Measurements from ENCODE around the gene XRCC3.

- TF ChIP-seq, protein P1, sequence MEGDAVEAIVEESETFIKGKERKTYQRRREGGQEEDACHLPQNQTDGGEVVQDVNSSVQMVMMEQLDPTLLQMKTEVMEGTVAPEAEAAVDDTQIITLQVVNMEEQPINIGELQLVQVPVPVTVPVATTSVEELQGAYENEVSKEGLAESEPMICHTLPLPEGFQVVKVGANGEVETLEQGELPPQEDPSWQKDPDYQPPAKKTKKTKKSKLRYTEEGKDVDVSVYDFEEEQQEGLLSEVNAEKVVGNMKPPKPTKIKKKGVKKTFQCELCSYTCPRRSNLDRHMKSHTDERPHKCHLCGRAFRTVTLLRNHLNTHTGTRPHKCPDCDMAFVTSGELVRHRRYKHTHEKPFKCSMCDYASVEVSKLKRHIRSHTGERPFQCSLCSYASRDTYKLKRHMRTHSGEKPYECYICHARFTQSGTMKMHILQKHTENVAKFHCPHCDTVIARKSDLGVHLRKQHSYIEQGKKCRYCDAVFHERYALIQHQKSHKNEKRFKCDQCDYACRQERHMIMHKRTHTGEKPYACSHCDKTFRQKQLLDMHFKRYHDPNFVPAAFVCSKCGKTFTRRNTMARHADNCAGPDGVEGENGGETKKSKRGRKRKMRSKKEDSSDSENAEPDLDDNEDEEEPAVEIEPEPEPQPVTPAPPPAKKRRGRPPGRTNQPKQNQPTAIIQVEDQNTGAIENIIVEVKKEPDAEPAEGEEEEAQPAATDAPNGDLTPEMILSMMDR (IDR thresholded peaks at IDR 0.05; ENCODE audit: insufficient read depth, low read length, poor library complexity, severe bottlenecking), result no peak
- no peak for TF ChIP-seq EZH2phosphoT487 (conservative IDR thresholded peaks at IDR 0.05; ENCODE audit: low read length)
Observed at GRCh38 chr14:103739793-103740501, 24.7 kb upstream of the XRCC3 start.

Data from SU-DHL-6 (cell line).